GM19035 (cell line): ENCODE data around the gene ERC1.
"Not testable (repeated sequence)": the region's sequence is repeated elsewhere in the genome, so short reads cannot be mapped to it uniquely, and the experiment has no call there.

ENCODE experiments used
- ATAC-seq: cut with Tn5 transposase; IDR thresholded peaks from one replicate; pipeline ENCODE4 v1.9.1; 2021; ENCODE audit not compliant: unreplicated experiment

Gene ERC1

DNA sequence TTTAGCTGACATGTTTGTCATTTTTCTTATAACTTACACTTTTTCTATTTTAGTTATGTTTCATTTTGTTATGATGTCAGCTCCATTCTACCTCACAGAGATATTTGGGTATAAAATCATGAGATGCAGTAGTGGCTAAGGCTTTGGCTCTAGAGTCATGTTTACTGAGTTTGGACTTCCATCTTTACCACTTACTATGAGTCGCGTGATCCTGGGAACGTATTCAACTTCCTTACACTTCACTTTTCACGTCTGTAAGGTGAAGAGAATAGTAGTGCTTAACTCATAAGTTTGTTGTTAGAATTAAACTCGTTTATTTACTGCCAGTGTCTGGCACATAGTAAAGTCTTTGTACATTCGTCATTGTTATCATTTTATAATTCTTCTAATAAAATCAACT is 126.3 kb downstream of the ERC1 start:
- no peak for ATAC-seq

DNA sequence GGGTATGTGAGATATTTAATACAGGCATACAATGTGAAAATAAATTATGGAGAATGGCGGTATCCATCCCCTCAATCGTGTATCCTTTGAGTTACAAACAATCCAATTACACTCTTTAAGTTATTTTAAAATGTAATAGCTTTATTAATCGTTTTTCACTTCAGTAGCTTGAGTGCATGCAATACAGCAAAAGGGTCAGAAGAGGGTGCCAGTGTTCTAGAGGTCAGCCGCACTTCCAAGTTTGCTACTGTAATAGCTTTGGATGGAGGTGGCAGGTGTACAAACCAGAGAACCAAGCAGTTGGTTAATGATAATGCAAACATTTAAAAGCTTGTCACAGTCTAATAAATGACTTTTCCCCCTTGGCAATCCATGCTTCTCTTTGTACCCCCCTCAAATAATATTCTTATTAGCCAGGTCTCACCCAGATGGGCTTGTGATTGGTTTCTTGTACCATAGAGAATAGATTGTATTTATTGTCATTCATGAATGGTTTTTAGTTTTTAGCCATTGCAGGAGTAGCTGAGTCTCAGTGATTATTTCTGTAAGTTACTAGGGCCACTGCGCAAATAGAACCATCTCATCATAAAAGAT is 127.0 kb downstream of the ERC1 start:
- no peak for ATAC-seq

DNA sequence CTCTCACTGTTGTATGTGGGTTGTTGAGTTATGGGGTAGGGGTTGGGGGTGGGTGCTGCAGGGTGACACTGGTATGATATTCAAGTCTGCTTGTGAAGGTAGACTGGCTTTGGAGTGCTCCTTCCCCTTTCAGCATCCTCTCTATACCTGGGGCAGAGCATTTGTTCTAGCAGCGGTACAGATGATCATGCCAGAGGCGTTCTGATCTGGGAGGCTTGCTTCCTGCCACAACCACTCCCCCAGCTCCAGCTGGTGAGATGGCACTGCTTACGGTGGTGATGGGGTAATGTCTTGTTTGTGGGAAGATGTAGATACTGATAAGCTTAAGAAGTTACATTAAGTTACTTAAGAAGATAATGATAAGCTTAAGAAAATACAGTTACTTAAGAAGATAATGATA is 131.8 kb downstream of the ERC1 start:
- no peak for ATAC-seq

DNA sequence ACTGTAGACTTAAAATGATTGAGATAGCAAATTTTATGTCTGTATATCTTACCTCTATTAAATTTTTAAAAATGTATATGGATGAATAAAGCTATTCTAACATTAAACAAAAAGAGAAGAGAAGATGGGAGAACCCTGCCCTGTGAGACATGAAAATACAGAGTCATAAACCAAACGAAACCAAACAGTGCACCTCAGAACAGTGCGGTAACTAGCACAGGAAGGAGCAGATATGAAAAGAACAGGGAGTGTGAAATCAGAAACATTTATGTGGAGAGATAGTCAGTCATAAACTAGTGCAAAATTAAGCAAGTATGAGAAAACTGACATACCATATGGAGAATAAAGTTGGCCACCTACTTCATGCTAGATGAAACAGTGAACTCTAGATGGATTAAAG is 135.1 kb downstream of the ERC1 start:
- ATAC-seq, result no peak

DNA sequence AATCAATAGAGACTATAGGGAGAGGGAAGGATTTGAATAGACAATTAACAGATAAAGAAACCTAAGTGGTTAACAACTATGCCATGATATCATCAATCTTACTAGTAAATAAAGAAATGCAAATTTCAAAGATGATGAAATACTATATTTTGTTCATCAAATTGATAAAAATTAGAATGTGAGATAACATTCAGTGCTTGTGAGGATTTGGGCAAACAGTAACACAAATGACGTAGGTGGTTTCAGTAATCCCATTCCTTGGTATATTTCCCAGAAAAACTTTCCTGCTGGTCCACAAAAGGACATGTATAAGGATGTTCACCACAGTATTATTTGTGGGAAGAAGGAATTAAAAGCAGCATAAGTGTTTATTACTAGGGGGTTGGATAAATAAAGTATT is 136.0 kb downstream of the ERC1 start:
- no peak for ATAC-seq

DNA sequence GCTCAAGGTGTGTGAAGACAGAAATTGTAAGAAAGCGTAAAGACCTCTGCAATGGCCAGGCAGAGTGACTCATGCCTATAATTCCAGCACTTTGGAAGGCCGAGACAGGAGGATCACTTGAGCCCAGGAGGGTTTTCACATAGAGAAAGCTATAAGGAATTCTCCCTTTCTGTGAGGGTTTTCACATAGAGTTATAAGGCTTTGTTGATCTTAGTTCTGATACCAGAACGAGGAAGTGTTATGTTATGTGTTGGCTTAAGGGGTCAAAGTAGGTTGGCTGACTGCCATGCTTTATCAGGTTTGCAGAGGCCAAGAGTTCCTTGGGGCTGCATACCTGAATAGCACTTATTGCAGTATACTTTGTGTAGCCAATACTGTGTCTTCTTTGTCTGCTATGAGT is 139.1 kb downstream of the ERC1 start:
- no peak for ATAC-seq

DNA sequence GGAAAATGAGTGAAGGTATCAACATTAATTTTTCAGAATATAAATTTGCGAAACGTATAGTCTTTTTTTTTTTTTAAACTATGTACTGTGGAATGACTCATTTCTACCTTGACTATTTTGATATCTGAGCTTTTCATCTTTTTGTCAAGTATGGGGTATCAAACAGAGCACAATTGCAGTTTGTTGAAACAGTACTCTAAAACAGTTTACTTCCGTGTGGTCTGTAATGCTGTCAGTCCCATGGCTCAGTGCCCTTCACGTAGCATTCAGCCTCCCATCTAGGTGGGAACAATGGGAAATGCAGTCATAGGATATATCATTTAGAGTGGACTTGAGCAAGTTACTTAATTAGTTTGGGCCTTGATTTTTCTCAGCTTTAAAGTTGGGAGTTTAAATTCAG is 139.5 kb downstream of the ERC1 start:
- ATAC-seq, result no peak

DNA sequence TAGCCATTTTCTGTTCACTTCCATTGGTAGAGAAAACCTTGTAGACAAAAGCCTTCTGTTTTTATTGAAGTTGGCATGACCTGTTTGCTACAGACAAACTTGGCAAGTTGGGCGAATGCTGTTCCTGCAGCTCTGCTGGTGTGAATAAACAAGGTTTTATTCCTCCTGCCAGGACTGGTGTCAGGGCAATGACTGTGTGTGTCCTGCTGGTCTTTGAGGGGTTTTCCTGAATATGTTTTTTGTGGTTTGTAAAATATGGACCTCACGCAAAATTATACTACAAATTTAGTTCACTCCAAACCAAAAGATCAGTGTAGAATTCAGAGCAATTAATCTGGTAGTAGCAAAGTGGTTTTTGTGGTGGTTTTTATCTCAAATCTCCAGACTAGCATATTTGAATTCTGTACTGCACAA is 140.8 kb downstream of the ERC1 start:
- no peak for ATAC-seq

DNA sequence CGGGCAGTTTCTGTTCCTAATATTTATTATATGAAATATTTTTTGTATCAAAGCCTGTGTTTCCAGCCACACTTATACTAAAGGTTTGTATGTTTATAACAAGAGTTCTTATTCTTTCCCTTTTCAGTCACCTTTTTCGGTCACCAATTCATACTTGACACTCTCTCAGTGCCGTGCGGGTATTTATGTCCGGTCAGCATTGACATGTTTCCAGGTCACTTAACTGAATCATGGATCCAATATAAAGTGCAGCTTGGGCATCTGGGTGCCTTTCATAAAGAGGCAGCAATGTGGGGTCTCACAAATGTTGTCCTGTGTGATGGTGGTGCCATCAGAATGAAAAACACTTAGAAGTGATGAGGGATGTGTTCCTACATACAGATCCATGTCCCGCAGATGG is 141.3 kb downstream of the ERC1 start:
- no peak for ATAC-seq

DNA sequence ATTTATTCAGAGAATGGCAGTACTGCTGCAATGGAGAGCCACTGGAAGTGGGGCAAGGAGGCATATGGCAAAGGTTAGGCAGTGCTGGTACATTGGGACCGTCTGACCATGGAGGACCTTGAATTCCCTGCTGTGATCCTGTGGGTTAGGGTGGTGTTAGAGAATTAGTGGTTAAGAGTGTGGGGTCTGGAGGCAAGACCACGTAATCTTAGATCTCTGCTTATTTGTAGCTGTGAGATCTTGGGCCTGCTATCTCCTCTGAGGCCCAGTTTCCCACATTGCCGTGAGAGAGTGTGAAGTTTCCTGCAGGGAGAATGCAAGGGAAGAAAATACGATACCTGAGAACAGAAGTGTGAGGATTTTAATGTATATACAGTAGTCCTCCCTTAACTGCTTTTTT is 147.7 kb downstream of the ERC1 start:
- no peak for ATAC-seq

DNA sequence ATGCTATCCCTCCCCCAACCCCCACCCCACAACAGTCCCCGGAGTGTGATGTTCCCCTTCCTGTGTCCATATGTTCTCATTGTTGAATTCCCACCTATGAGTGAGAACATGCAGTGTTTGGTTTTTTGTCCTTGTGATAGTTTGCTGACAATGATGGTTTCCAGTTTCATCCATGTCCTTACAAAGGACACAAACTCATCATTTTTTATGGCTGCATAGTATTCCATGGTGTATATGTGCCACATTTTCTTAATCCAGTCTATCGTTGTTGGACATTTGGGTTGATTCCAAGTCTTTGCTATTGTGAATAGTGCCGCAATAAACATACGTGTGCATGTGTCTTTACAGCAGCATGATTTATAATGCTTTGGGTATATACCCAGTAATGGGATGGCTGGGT is 155.7 kb downstream of the ERC1 start:
- not testable (repeated sequence) for ATAC-seq

DNA sequence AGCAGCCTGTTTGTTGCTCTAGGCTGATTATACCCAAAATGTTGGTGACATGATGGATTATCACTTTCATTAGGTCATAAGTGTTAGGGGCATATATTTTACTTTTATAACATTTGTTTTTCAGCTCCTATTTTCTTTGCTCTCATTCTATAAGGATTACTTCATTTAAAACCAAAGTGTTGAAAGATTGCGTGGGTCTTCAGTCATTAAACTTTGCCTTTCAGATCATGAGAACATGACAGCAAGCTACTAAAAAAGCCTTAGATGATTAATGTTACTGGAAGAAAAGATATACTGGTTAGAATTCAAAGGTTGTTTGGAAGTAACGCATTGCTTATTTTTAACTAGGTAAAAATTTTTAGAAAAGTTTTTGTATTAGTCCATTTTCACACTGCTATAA is 156.8 kb downstream of the ERC1 start:
- no peak for ATAC-seq

DNA sequence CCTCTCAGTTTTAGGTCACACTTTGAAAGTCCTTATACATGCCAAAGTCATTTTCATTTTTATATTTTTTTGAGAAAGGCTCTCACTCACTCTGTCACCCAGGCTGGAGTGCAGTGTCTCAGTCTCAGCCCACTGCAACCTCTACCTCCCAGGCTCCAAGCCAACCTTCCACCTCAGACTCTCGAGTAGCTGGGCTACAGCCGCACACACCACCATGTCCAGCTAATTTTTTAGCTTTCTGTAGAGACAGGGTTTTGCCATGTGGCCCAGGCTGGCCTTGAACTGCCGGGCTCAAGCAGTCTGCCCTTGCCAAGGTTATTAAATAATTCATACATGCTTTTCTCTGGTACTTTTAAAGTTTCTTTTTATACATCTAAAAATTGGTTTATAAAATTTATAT is 166.0 kb downstream of the ERC1 start:
- no peak for ATAC-seq

DNA sequence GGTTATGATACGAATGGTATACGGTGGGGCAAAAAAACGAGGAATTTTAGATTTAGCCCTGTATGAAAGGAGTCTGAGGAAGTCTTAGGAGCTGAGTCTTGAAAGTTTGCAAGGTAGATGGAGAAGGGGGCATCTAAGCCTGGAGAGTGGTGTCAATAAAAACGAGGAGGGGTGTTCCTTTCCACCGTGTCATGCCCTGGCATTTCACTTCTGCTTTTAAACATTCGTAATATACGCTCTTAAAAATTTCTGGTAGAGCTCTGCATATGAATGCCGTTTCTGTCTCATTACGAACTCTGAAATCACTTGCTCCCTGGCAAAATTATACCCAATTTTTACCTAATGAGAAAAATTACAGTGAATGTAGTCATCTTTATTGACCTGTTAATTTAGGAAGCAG is 170.2 kb downstream of the ERC1 start:
- ATAC-seq, result no peak

DNA sequence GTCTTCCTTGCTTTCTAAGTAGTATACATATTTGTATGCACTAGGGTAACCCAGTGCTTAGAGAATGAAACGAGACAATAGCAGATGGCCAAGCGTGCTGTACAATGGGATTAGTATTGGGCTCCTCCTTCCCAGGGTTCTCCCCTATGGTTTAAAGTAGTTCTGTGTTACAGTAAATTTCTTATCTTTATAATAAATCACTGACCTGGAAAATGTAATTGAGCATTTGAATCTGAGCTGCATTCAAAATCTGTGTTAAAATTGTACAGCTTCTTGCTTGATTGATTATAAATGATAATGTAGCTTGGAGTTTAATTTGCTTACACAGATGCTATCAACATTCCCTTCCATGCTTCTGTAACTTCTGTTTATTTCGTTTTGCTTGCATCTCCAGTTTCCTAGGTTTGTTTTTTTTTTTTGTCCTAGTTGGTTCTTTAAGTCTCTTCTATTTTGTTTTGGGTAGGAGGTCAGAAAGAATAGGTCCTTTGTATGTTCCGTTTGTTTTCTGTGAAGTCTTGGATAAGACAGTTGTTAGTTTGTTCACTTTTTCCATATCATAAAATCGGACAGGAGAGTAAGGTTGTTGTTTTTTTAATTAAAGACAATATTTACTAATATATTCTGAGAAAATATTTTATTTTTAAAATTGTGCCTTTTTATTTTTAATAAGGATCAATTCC is 171.2 kb downstream of the ERC1 start:
- no peak for ATAC-seq

DNA sequence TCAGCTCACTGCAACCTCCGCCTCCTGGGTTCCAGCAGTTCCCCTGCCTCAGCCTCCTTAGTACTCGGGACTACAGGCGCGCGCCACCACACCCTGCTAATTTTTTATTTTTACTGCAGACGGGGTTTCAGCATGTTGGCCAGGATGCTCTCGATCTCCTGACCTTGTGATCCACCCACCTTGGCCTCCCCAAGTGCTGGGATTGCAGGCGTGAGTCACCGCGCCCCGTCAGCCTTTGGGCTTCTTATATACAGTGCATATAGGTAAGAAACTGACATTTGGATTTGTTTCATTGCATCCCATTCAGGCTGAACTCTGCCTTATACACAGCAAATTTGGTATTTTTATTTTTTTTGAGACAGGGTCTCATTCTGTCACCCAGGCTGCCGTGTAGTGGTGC is 176.8 kb downstream of the ERC1 start:
- no peak for ATAC-seq

DNA sequence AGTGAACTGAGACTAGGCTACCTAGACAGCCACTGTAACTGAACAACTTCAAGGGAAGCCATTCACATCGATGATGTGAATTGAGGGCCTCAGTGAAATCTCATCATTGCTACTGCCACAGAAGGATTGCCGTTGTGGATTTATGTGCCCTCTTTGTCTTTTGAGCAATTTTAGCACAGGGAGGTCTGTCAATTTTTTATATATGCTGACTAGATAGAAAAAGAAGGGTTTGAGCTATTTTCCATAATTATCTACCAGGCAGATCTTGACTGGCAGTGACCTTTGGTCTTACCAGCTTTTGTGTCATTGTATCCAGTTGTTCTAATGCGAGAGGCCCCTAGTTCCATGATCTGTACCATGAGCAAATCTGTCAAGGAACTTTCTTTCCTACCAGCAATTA is 179.4 kb downstream of the ERC1 start:
- no peak for ATAC-seq

DNA sequence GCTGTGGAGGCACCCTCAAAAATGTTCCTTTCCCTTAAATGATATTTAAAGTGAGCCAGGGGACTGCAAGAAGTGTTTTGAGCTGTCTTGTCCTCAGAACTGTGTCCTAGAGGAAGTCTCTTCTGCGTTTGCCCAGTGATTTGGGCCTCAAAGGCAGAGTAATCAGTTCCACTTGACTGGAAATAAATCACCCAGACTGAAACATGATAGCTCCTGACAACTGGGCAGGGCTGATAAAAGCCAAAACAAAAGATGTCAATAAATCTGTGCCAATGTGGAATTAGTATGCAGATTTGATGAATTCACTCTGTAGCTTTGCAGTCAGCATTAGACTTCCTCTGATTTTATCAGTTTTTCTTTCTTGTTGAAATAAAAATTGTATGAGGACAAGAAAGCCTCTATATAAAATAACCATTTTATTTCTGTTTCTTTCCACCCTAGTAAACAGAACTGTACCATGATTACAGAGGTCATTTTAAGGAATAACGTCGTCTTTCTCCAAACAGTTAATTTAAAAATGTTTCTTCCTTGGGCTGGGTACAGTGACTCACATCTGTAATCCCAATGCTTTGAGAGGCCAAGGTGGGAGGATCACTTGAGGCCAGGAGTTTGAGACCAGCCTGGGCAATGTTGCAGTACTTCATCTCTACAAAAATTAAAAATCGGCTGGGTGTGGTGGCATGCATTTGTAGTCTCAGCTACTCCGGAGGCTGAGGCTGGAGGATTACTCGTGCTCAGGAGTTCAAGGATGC is 180.8 kb downstream of the ERC1 start:
- no peak for ATAC-seq

DNA sequence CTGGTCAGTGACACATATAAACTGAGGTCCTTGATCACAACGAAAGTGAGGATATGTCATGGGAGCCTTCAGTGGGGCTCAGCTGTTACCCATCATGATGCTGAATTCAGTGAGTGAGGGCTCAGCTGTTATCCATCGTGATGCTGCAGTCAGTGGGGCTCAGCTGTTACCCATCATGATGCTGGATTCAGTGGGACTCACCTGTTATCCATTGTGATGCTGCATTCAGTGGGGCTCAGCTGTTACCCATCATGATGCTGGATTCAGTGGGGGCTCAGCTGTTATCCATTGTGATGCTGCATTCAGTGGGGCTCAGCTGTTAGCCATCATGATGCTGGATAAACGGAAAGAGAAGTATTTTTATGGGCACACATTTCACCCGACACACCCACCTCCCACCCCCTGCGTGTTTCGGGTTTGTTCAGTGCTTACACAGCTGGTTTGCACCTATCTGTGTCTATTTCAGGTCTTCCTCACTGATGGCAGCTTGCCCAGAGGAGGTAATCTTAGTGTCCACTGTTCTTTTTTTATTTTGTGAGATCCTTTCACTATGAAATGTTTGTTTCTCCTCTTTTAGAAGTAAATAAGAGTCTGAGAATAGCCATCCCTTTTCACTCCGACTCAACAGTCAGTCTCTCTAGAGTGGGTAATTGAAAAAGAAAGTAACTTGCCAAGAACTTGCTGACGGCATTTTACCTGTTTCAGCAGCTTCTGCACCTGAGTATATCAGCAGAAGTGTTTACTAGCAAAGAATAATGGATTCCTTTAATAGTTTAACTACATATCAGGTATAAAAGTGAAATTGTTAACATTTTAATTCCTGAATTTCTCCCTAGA is 183.0 kb downstream of the ERC1 start:
- ATAC-seq, result no peak

DNA sequence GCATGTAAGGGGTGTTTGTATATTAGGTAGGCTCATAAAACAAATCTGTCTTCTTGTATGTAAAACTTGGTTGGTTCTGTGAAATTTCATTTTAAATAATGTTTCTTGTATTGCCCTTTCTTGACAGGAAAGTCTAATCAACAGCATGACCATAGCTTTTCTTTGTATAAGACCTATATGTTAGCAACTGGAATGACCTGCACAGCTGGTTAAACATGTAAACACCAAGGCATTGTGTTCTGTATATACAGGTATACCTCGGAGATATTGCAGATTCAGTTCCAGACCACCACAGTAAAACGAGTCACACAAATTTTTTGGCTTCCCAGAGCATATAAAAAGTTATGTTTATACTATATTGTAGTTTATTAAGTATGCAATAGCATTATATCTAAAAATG is 183.6 kb downstream of the ERC1 start:
- ATAC-seq, result no peak

DNA sequence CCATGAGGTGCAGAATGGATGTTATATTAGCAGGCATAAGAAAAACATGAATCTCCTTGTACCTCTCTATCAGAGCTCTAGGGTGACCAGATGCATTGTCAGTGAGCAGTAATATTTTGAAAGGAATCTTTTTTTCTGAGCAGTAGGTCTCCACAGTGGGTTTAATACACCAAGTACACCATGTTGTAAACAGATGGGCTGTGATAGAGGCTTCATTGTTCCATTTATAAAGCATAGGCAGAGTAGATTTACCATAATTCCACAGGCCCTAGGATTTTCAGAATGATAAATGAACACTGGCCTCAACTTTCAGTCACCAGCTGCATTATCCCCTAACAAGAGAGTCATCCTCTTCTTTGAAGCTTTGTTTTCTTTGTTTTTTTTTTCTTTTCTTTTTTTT is 185.2 kb downstream of the ERC1 start:
- ATAC-seq, result no peak

DNA sequence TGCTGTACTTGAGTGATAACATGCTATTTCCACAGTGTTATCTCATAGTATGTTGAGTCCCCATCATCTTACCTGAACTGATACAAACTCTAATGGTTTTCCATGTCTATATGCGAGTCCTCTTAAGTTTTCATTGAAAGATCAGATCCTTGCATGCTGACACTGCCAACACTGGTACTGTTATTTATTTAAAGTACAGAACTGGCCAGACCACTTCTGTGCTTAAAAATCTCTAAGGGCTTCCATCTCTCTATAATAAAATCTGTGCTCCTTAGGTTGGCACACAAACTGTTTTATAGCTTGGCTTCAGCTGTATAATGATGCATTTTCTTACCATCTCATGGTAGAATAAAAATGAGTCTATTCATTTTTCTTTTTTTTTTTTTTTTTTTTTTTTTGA is 188.1 kb downstream of the ERC1 start:
- no peak for ATAC-seq
